ENCODE data around the gene IMPDH2.

DNA sequence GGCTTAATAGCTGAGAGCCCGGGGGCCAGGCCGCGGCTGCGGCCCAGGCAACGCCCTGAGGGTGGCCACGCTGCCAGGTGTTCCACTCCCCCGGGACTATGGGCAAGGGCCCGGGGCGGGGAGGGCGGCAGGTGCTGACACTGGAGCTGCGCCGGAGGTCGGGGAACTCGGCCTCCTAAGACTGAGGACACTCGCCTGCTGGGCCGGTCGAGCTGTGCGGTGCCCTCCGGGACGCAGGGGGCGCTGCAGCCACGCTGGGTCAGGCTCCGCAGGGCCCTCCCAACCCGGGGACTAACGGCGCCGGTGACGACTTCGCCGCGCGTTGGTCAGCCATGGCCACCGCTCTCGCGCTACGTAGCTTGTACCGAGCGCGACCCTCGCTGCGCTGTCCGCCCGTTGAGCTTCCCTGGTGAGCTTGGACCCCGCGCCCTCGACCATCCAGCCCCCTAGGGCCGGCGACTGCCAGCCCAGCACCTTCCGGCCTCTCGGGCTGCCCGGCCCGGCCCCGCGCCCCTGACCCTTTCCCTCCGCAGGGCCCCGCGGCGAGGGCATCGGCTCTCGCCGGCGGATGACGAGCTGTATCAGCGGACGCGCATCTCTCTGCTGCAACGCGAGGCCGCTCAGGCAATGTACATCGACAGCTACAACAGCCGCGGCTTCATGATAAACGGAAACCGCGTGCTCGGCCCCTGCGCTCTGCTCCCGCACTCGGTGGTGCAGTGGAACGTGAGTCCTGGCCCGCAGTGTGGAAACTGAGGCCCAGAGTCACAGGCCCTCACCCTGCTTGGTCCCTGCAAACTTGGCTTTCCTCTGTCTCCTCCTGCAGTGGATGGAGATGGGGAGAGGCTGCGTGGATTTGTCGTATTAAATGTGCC, 7.1 kb downstream of the IMPDH2 start, which contains the start of gene NDUFAF3:
- TF ChIP-seq GATA3 (IDR thresholded peaks at IDR 0.05; ENCODE audit: low read depth, low read length) (no peak), GATA2 (IDR thresholded peaks at IDR 0.05; ENCODE audit: low read depth, low read length) (no peak)

All from SH-SY5Y (cell line).